Sigmoid colon (tissue), 3 donors: Measurements from ENCODE around the gene HMOX1.

Experiments
- CTCF ChIP-seq, 4 experiments: fragments of 450-650 bp in 3 of 4; fragments of 200-600 bp in 1 of 4; IDR thresholded peaks; one replicate each; pipeline ENCODE4 v1.5.1; 2016 to 2019; ENCODE audit warnings: antibody characterized with exemption in 4 of 4, mild to moderate bottlenecking in 3 of 4, moderate library complexity in 2 of 4
- POLR2A ChIP-seq, 2 donors: fragments of 450-650 bp; IDR thresholded peaks; one replicate each; pipeline ENCODE4 v1.6.1; 2016; ENCODE audit warnings: antibody characterized with exemption in 2 of 2, mild to moderate bottlenecking in 2 of 2, moderate library complexity in 2 of 2

- TF ChIP-seq CTCF (IDR thresholded peaks at IDR 0.05), result no peak
- TF ChIP-seq POLR2A (IDR thresholded peaks at IDR 0.05), result no peak
Observed at GRCh38 chr22:35344956-35345690, 35.8 kb upstream of the HMOX1 start.
